ENCODE data around the gene ARHGAP4. TPM values are rescaled to one million over a fixed set of nuclear protein-coding genes. Genes with fewer than 3 reads are reported as not detected.

The ARHGAP4 gene
- total and polyA plus RNA-seq, 2 of the 4 experiments (the other 2 are of a cell fraction): 0.18 to 0.72 TPM

GRCh38 chrX:153861151-153861550, 64.9 kb downstream of the ARHGAP4 start:
- no peak for DNase-seq
- no TSS peak for BruUV-seq (replicated peaks)
- POLR2A ChIA-PET (ENCODE audit: unreplicated experiment): no interaction called here

More at GRCh38 chrX:153861151-153861550, 64.9 kb downstream of the ARHGAP4 start:
- H3K4me3 ChIP-seq (ENCODE audit: insufficient read depth, low read depth, low read length): no peak overlapping the region
- H3K56ac ChIP-seq (ENCODE audit: extremely low read depth, insufficient read depth, low read length): no peak overlapping the region
- no peak overlapping the region for H3K27ac ChIP-seq (ENCODE audit: insufficient read depth, low read length)
- no peaks in the 10 kb centered on the region for H3K4me1 ChIP-seq (ENCODE audit: control insufficient read depth, insufficient read depth, low read length)
- no peak overlapping the region for H2BK20ac ChIP-seq (ENCODE audit: low read depth, low read length)
- no peak for TF ChIP-seq CTCF (conservative IDR thresholded peaks at IDR 0.05; ENCODE audit: low read depth, low read length)
- no peak for TF ChIP-seq NFE2L2 (IDR thresholded peaks at IDR 0.05; ENCODE audit: low read depth, low read length)
- no peak for TF ChIP-seq FOS (IDR thresholded peaks at IDR 0.05; ENCODE audit: low read depth, low read length)
- TF ChIP-seq MAFK (IDR thresholded peaks at IDR 0.05; ENCODE audit: low read depth, low read length): no peak
- no peak for TF ChIP-seq MXI1 (IDR thresholded peaks at IDR 0.05; ENCODE audit: borderline replicate concordance, low read depth, low read length)
- TF ChIP-seq ELK1 (IDR thresholded peaks at IDR 0.05; ENCODE audit: borderline replicate concordance, low read depth, low read length): no peak
- intact Hi-C loops (cut with micrococcal nuclease): no loop called here
- no peak overlapping the region for H2AFZ ChIP-seq (replicated peaks; ENCODE audit: low read length, poor library complexity)
- dilution Hi-C loops (cut with HindIII; ENCODE audit: low sequenced_read_pairs, unreplicated experiment): no loop called here
- peaks cover 32% of the 10 kb centered on the region; the same call in 1 of the 2 replicates for H3K27me3 ChIP-seq (ENCODE audit: control insufficient read depth, insufficient read depth, low read length)
- H3K9me3 ChIP-seq (ENCODE audit: control insufficient read depth, insufficient read depth, low read length): peaks cover 6% of the 10 kb centered on the region; the same call in 1 of the 2 replicates
- H4K91ac ChIP-seq (ENCODE audit: insufficient read depth, low read depth, low read length): no peak overlapping the region
- no peaks in the 10 kb centered on the region for H3K36me3 ChIP-seq (ENCODE audit: control insufficient read depth, insufficient read depth, low read length)
- no peak overlapping the region for H3K23ac ChIP-seq (ENCODE audit: low read depth, low read length)
- no peak overlapping the region for H2BK120ac ChIP-seq (ENCODE audit: low read depth, low read length)
- no peak for ATAC-seq (ENCODE audit: low read depth)
- H3K79me1 ChIP-seq (ENCODE audit: low read depth in 1 of 2, low read length in 2 of 2): no peaks in the 10 kb centered on the region
- in situ Hi-C loops (cut with MboI; ENCODE audit: low sequenced_read_pairs): no loop called here
- H3K9me1 ChIP-seq (ENCODE audit: insufficient read depth, low read length): no peaks in the 10 kb centered on the region
- no peak overlapping the region for H3K18ac ChIP-seq (ENCODE audit: low read depth, low read length)
- no peak overlapping the region for H2AK5ac ChIP-seq (ENCODE audit: low read depth, low read length)
- no peak overlapping the region for H4K8ac ChIP-seq (ENCODE audit: low read depth in 2 of 2, low read length in 2 of 2)
- no peak overlapping the region for H2BK15ac ChIP-seq (ENCODE audit: low read depth, low read length)
- CTCF ChIA-PET: no interaction called here
- no peak overlapping the region for H3K4ac ChIP-seq (ENCODE audit: low read depth, low read length)
- no peak overlapping the region for H2BK5ac ChIP-seq (ENCODE audit: low read depth, low read length, poor library complexity, severe bottlenecking)
- H4K20me1 ChIP-seq (ENCODE audit: insufficient read depth, low read length): no peaks in the 10 kb centered on the region
- H2AK9ac ChIP-seq (replicated peaks; ENCODE audit: low read depth, low read length, poor library complexity): no peak overlapping the region
- H4K5ac ChIP-seq (ENCODE audit: low read depth, low read length): no peak overlapping the region
- no peak overlapping the region for H3K4me2 ChIP-seq (ENCODE audit: low read depth, low read length)
- no CpG with 5 or more reads among the region's 10 CpGs for WGBS, 2 experiments (ENCODE audit: extremely low coverage in 2 of 2, insufficient read length in 1 of 2)
- H3K9ac ChIP-seq (ENCODE audit: low read depth, low read length): no peak overlapping the region
- no peak overlapping the region for H3K14ac ChIP-seq (replicated peaks; ENCODE audit: low read depth, low read length)

Other genes with a start within 250 kb of the ARHGAP4 start
- 6.7 and 7.2 TPM in 2 replicates for gene SLC6A8, start 238.3 kb downstream of the ARHGAP4 start, total RNA-seq (2012; rRNA removed)
- gene SLC6A8, start 238.3 kb downstream of the ARHGAP4 start, polyA plus RNA-seq (2012; rRNA removed): 21.1 and 25.5 TPM in 2 replicates
- gene BCAP31, start 201.9 kb downstream of the ARHGAP4 start, total RNA-seq (2012; rRNA removed): 166 and 244 TPM in 2 replicates
- gene BCAP31, start 201.9 kb downstream of the ARHGAP4 start, polyA plus RNA-seq (2012; rRNA removed): 125 and 131 TPM in 2 replicates
- 4.3 and 4.7 TPM in 2 replicates for gene ABCD1, start 201.4 kb downstream of the ARHGAP4 start, total RNA-seq (2012; rRNA removed)
- 7.0 and 8.3 TPM in 2 replicates for gene ABCD1, start 201.4 kb downstream of the ARHGAP4 start, polyA plus RNA-seq (2012; rRNA removed)
- 0.36 and 1.7 TPM in 2 replicates for gene PLXNB3, start 162.0 kb downstream of the ARHGAP4 start, total RNA-seq (2012; rRNA removed)
- gene PLXNB3, start 162.0 kb downstream of the ARHGAP4 start, polyA plus RNA-seq (2012; rRNA removed): 22.3 and 26.9 TPM in 2 replicates
- gene SRPK3, start 145.2 kb downstream of the ARHGAP4 start, total RNA-seq (2012; rRNA removed): 0.36 and 0.56 TPM in 2 replicates
- 0.34 and 0.70 TPM in 2 replicates for gene SRPK3, start 145.2 kb downstream of the ARHGAP4 start, polyA plus RNA-seq (2012; rRNA removed)
- 75.8 and 79.4 TPM in 2 replicates for gene IDH3G, start 131.9 kb downstream of the ARHGAP4 start, total RNA-seq (2012; rRNA removed)
- gene IDH3G, start 131.9 kb downstream of the ARHGAP4 start, polyA plus RNA-seq (2012; rRNA removed): 85.7 and 95.0 TPM in 2 replicates
- gene SSR4, start 131.6 kb downstream of the ARHGAP4 start, total RNA-seq (2012; rRNA removed): 118 and 141 TPM in 2 replicates
- gene SSR4, start 131.6 kb downstream of the ARHGAP4 start, polyA plus RNA-seq (2012; rRNA removed): 480 and 481 TPM in 2 replicates
- under 0.01 and 0.28 TPM in 2 replicates for gene PDZD4, start 95.7 kb downstream of the ARHGAP4 start, total RNA-seq (2012; rRNA removed)
- 0.34 and 0.38 TPM in 2 replicates for gene PDZD4, start 95.7 kb downstream of the ARHGAP4 start, polyA plus RNA-seq (2012; rRNA removed)
- 0.36 and 0.56 TPM in 2 replicates for gene L1CAM, start 40.1 kb downstream of the ARHGAP4 start, total RNA-seq (2012; rRNA removed)
- 1.9 and 2.2 TPM in 2 replicates for gene L1CAM, start 40.1 kb downstream of the ARHGAP4 start, polyA plus RNA-seq (2012; rRNA removed)
- not detected in 2 replicates for gene AVPR2, start 21.6 kb downstream of the ARHGAP4 start, total RNA-seq (2012; rRNA removed)
- not detected in 2 replicates for gene AVPR2, start 21.6 kb downstream of the ARHGAP4 start, polyA plus RNA-seq (2012; rRNA removed)
- 98.6 and 118 TPM in 2 replicates for gene NAA10, start 8.8 kb upstream of the ARHGAP4 start, total RNA-seq (2012; rRNA removed)
- gene NAA10, start 8.8 kb upstream of the ARHGAP4 start, polyA plus RNA-seq (2012; rRNA removed): 150 and 172 TPM in 2 replicates
- gene RENBP, start 18.4 kb upstream of the ARHGAP4 start, total RNA-seq (2012; rRNA removed): 0.18 TPM in 1 of 2 replicates, not detected in the other
- 0.10 and 0.15 TPM in 2 replicates for gene RENBP, start 18.4 kb upstream of the ARHGAP4 start, polyA plus RNA-seq (2012; rRNA removed)
- 3.2 and 4.4 TPM in 2 replicates for gene HCFC1, start 45.6 kb upstream of the ARHGAP4 start, total RNA-seq (2012; rRNA removed)
- 17.6 and 19.0 TPM in 2 replicates for gene HCFC1, start 45.6 kb upstream of the ARHGAP4 start, polyA plus RNA-seq (2012; rRNA removed)
- 2.8 and 3.4 TPM in 2 replicates for gene TMEM187, start 46.5 kb upstream of the ARHGAP4 start, total RNA-seq (2012; rRNA removed)
- gene TMEM187, start 46.5 kb upstream of the ARHGAP4 start, polyA plus RNA-seq (2012; rRNA removed): 6.2 and 6.3 TPM in 2 replicates
- 31.9 and 33.3 TPM in 2 replicates for gene IRAK1, start 93.6 kb upstream of the ARHGAP4 start, total RNA-seq (2012; rRNA removed)
- 50.2 and 61.9 TPM in 2 replicates for gene IRAK1, start 93.6 kb upstream of the ARHGAP4 start, polyA plus RNA-seq (2012; rRNA removed)
- 8.4 and 10.8 TPM in 2 replicates for gene MECP2, start 171.5 kb upstream of the ARHGAP4 start, total RNA-seq (2012; rRNA removed)
- gene MECP2, start 171.5 kb upstream of the ARHGAP4 start, polyA plus RNA-seq (2012; rRNA removed): 9.7 and 10.1 TPM in 2 replicates
- gene OPN1LW, start 218.0 kb upstream of the ARHGAP4 start, total RNA-seq (2012; rRNA removed): not detected in 2 replicates
- gene OPN1LW, start 218.0 kb upstream of the ARHGAP4 start, polyA plus RNA-seq (2012; rRNA removed): not detected in 2 replicates

Measured in IMR-90 (cell line).